GM12878 (cell line): ENCODE measurements around the gene KCTD12. TPM values are rescaled to one million over a fixed set of nuclear protein-coding genes. Genes with fewer than 3 reads are reported as not detected.

Source experiments
- ATAC-seq: fragments of 200-7000 bp; cut with Tn5 transposase; 3 replicates; pipeline ENCODE4 v1.9.1; 2020; ENCODE audit warnings: mild to moderate bottlenecking, moderate library complexity
- BruUV-seq: library from RNA; stranded (reverse); fragments of 400-500 nt; replicated peaks from 2 replicates; lab custom pipeline; 2021; lab: Mats Ljungman, UMichigan
- CTCF ChIA-PET: fragments of 300-600 bp; sonication (Branson Sonifier 250); formaldehyde crosslinking; extraction: SDS; loops from one replicate; lab custom pipeline; 2021; ENCODE audit warnings: inconsistent platforms; lab: Yijun Ruan, JAX
- POLR2A ChIA-PET: fragments of 350-600 bp; formaldehyde crosslinking; extraction: SDS; loops from one replicate; lab custom pipeline; 2021; ENCODE audit warnings: inconsistent platforms; lab: Charles Lee
- RAD21 ChIA-PET: fragments of 300-600 bp; sonication (Branson Sonifier 250); formaldehyde crosslinking; loops from one replicate; lab custom pipeline; 2023; ENCODE audit warnings: antibody characterized with exemption; ENCODE audit not compliant: unreplicated experiment; lab: Charles Lee
- SMC1A ChIA-PET: fragments of 300-600 bp; sonication (Branson Sonifier 250); formaldehyde crosslinking; loops from one replicate; lab custom pipeline; 2023; ENCODE audit not compliant: unreplicated experiment, uncharacterized antibody; lab: Charles Lee
- DNase-seq: peaks from one replicate; pipeline ENCODE4 v3.0.0-alpha.2; 2011; ENCODE audit warnings: low read depth, low spot score
- FAIRE-seq: peaks from 3 replicates; lab custom pipeline; 2011; peaks lifted over from hg19 to GRCh38; lab: Jason Lieb, UNC
- H2AFZ ChIP-seq: 2 replicates; pipeline ENCODE4 v1.6.0; 2011; ENCODE audit warnings: low read depth, low read length, control low read depth; ENCODE audit not compliant: control insufficient read depth
- H3K27ac ChIP-seq: 2 replicates; pipeline ENCODE4 v1.5.1; 2011; ENCODE audit warnings: control low read depth; ENCODE audit not compliant: control insufficient read depth, insufficient read depth
- H3K27me3 ChIP-seq, 2 experiments: replicated peaks in 1 of 2; 2 replicates each; pipeline versions ENCODE4 v1.6.0 to v1.6.1; 2011; ENCODE audit warnings: low read length in 1 of 2; ENCODE audit not compliant: control insufficient read depth in 2 of 2, insufficient read depth in 2 of 2
- H3K36me3 ChIP-seq, 2 experiments: 2 replicates each; pipeline ENCODE4 v1.5.1; 2011; ENCODE audit warnings: low read length in 1 of 2; ENCODE audit not compliant: control insufficient read depth in 2 of 2, insufficient read depth in 2 of 2
- H3K4me1 ChIP-seq: 2 replicates; pipeline ENCODE4 v1.6.1; 2011; ENCODE audit warnings: mild to moderate bottlenecking, low read length, moderate library complexity, mixed read lengths; ENCODE audit not compliant: control insufficient read depth, insufficient read depth
- H3K4me2 ChIP-seq: 2 replicates; pipeline ENCODE4 v1.6.0; 2011; ENCODE audit warnings: control low read depth; ENCODE audit not compliant: control insufficient read depth, insufficient read depth
- H3K4me3 ChIP-seq: fragments of 200-600 bp; sonication (generic); 2 replicates; pipeline ENCODE4 v1.5.1; 2016
- H3K79me2 ChIP-seq: 2 replicates; pipeline ENCODE4 v1.6.0; 2011; ENCODE audit warnings: low read length; ENCODE audit not compliant: control insufficient read depth, insufficient read depth
- H3K9ac ChIP-seq: 2 replicates; pipeline ENCODE4 v1.8.0; 2011; ENCODE audit warnings: low read length, control low read depth, mixed read lengths; ENCODE audit not compliant: control insufficient read depth, insufficient read depth
- H3K9me3 ChIP-seq: replicated peaks from 3 replicates; pipeline ENCODE4 v1.5.1; 2011; ENCODE audit warnings: mild to moderate bottlenecking, low read length; ENCODE audit not compliant: control insufficient read depth, insufficient read depth
- H4K20me1 ChIP-seq: 2 replicates; pipeline ENCODE4 v1.6.0; 2011; ENCODE audit not compliant: control insufficient read depth, insufficient read depth
- BCL11A ChIP-seq: IDR thresholded peaks from 2 replicates; pipeline ENCODE4 v1.6.1; 2011; ENCODE audit warnings: low read depth, low read length
- CHD1 ChIP-seq: IDR thresholded peaks from 2 replicates; pipeline ENCODE4 v1.6.1; 2012; ENCODE audit warnings: low read depth, low read length, improper control_type of control experiment
- HDAC6 ChIP-seq: fragments of 200-600 bp; sonication (generic); IDR thresholded peaks from one replicate; pipeline ENCODE4 v1.8.0; 2017; ENCODE audit warnings: antibody characterized with exemption; ENCODE audit not compliant: unreplicated experiment
- KLF5 ChIP-seq: fragments of 450-650 bp; IDR thresholded peaks from 2 replicates; pipeline ENCODE4 v1.6.1; 2014; ENCODE audit warnings: mild to moderate bottlenecking; ENCODE audit not compliant: partially characterized antibody
- LARP7 ChIP-seq: fragments of 450-650 bp; IDR thresholded peaks from 2 replicates; pipeline ENCODE4 v1.6.1; 2017; ENCODE audit warnings: mild to moderate bottlenecking
- POU2F2 ChIP-seq: IDR thresholded peaks from 3 replicates; pipeline ENCODE4 v1.6.1; 2011; ENCODE audit warnings: low read depth, mild to moderate bottlenecking, low read length, borderline replicate concordance
- RFX5 ChIP-seq: IDR thresholded peaks from 2 replicates; pipeline ENCODE4 v1.6.1; 2011; ENCODE audit warnings: low read depth, low read length, improper control_type of control experiment
- RUNX3 ChIP-seq: IDR thresholded peaks from 2 replicates; pipeline ENCODE4 v1.6.1; 2012; ENCODE audit warnings: low read length, inconsistent platforms
- SMAD1 ChIP-seq: fragments of 450-650 bp; IDR thresholded peaks from 2 replicates; pipeline ENCODE4 v1.6.1; 2018; ENCODE audit warnings: mild to moderate bottlenecking, low read depth; ENCODE audit not compliant: partially characterized antibody
- SMAD5 ChIP-seq: IDR thresholded peaks from 2 replicates; pipeline ENCODE4 v1.6.1; 2016; ENCODE audit warnings: antibody characterized with exemption, low read depth
- SMARCA5 ChIP-seq: fragments of 450-650 bp; IDR thresholded peaks from 2 replicates; pipeline ENCODE4 v1.6.1; 2017; ENCODE audit warnings: mild to moderate bottlenecking
- TARDBP ChIP-seq: IDR thresholded peaks from 2 replicates; pipeline ENCODE4 v1.6.1; 2016; ENCODE audit warnings: borderline replicate concordance
- TBL1XR1 ChIP-seq: IDR thresholded peaks from 2 replicates; pipeline ENCODE4 v1.6.1; 2012; ENCODE audit warnings: low read depth, low read length, improper control_type of control experiment
- TCF12 ChIP-seq: IDR thresholded peaks from 2 replicates; pipeline ENCODE4 v1.6.1; 2011; ENCODE audit warnings: low read depth, mild to moderate bottlenecking, low read length
- YY1 ChIP-seq: IDR thresholded peaks from 2 replicates; pipeline ENCODE4 v1.6.1; 2011; ENCODE audit warnings: low read depth, mild to moderate bottlenecking, low read length
- ZZZ3 ChIP-seq: IDR thresholded peaks from 2 replicates; pipeline ENCODE4 v1.6.1; 2011; ENCODE audit warnings: low read depth; ENCODE audit not compliant: control insufficient read depth, insufficient read length
- WGBS: methylation state at CpG from one replicate; pipeline ENCODE4 v1.1.6; 2016; ENCODE audit warnings: low lambda C conversion rate; ENCODE audit not compliant: insufficient replicate concordance, insufficient coverage; ENCODE audit errors: missing lambda C conversion rate; 5-methylcytosine and 5-hydroxymethylcytosine counted together
- in situ Hi-C: fragments of 300-500 bp; cut with MboI; formaldehyde crosslinking; loops from 9 replicates; pipeline ENCODE4 v1.14.3; 2018; ENCODE audit warnings: mixed read lengths
- intact Hi-C: fragments of 100-400 bp; cut with micrococcal nuclease; formaldehyde crosslinking; loops from one replicate; pipeline ENCODE4 v1.14.2; 2022; ENCODE audit not compliant: unreplicated experiment
- polyA plus RNA-seq, 11 experiments: library from polyadenylated mRNA; depleted of rRNA in 4 of 11; unstranded in 6 of 11; stranded (reverse) in 5 of 11; fragments of >200 nt; fragmentation: Nextera tagmentation in 4 of 11; fragmentation: Illumina TruSeq in 1 of 11; extraction: Ambion mirVana in 4 of 11; extraction: Trizol in 1 of 11; gene quantifications; 1 replicate in 1 of 11; 2 replicates in 10 of 11; pipeline versions ENCODE4 v1.2.1 to v1.2.3, GENCODE V29; 2011 to 2016; ENCODE audit warnings: inconsistent platforms in 2 of 11, missing spikeins in 2 of 11, low read depth in 1 of 11
- total RNA-seq, 4 experiments: library from RNA; depleted of rRNA in 3 of 4; stranded (reverse); fragments of >200 nt in 3 of 4; fragmentation: Illumina TruSeq in 1 of 4; extraction: Trizol in 1 of 4; gene quantifications; 2 replicates each; pipeline versions ENCODE4 v1.2.1 to v1.2.3, GENCODE V29; 2013 to 2021
- TF ChIP-seq, protein P1 (sequence below): fragments of 450-650 bp; IDR thresholded peaks from 2 replicates; pipeline ENCODE4 v1.6.1; 2017; ENCODE audit warnings: mild to moderate bottlenecking, moderate library complexity
- TF ChIP-seq, protein P2 (sequence below): IDR thresholded peaks from 2 replicates; pipeline ENCODE4 v1.6.1; 2012; ENCODE audit warnings: improper control_type of control experiment, low read depth, low read length; ENCODE audit not compliant: insufficient replicate concordance

The KCTD12 gene
- total and polyA plus RNA-seq, 10 of the 15 experiments (the other 5 are each of a cell fraction or from before 2014, with no cell fraction given), result 0.24 to 2.9 (median 0.92) TPM

DNA sequence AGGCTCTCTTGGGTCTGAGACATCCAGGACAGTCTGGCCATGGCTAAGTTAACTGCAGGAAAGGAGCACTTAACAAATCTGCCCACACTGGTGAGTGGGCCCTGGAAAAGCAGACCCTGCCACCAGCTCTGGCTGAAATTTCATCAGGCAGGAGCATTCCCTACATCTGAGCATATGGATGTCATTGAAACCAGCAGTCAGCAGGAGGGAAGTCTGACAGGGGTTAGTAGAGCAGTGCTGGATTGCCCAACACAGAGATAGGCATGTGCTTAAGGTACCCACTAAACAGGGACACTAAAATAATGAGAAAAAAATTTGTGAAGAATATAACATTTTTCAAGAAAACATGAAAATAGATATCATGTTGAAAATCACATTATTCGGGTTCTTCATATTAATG is 48.5 kb upstream of the KCTD12 start:
- ChIA-PET SMC1A (no interaction called here), POLR2A (no interaction called here), RAD21 (no interaction called here), CTCF (interaction anchor here (1.2 kb wide), 1 partner anchor 33 kb away, joined by 3 read pairs; no protein-coding TSS in a partner anchor)
- no peak for DNase-seq
- no peaks in the 10 kb centered on the region for H4K20me1 ChIP-seq
- H3K4me1 ChIP-seq, result no peaks in the 10 kb centered on the region
- no peak for ATAC-seq
- no peaks in the 10 kb centered on the region for H3K9me3 ChIP-seq
- no TSS peak for BruUV-seq
- no peak overlapping the region for H3K9ac ChIP-seq
- H3K79me2 ChIP-seq, result no peaks in the 10 kb centered on the region
- no peak overlapping the region for H3K4me2 ChIP-seq
- no peak for FAIRE-seq
- intact Hi-C loops (no loop called here), in situ Hi-C loops (no loop called here)
- no peak overlapping the region for H2AFZ ChIP-seq
- no peaks in the 10 kb centered on the region for H3K27me3 ChIP-seq
- no peaks in the 10 kb centered on the region for H3K36me3 ChIP-seq
- H3K4me3 ChIP-seq, result no peak overlapping the region
- WGBS, result 44% methylated on average over 1 of the region's 1 CpG
- no peak overlapping the region for H3K27ac ChIP-seq
- TF ChIP-seq SMAD1, result no peak
- no peak for TF ChIP-seq KLF5
- no peak for TF ChIP-seq TBL1XR1
- no peak for TF ChIP-seq SMAD5
- no peak for TF ChIP-seq ZZZ3
- no peak for TF ChIP-seq YY1
- no peak for TF ChIP-seq CHD1
- TF ChIP-seq, protein P1, sequence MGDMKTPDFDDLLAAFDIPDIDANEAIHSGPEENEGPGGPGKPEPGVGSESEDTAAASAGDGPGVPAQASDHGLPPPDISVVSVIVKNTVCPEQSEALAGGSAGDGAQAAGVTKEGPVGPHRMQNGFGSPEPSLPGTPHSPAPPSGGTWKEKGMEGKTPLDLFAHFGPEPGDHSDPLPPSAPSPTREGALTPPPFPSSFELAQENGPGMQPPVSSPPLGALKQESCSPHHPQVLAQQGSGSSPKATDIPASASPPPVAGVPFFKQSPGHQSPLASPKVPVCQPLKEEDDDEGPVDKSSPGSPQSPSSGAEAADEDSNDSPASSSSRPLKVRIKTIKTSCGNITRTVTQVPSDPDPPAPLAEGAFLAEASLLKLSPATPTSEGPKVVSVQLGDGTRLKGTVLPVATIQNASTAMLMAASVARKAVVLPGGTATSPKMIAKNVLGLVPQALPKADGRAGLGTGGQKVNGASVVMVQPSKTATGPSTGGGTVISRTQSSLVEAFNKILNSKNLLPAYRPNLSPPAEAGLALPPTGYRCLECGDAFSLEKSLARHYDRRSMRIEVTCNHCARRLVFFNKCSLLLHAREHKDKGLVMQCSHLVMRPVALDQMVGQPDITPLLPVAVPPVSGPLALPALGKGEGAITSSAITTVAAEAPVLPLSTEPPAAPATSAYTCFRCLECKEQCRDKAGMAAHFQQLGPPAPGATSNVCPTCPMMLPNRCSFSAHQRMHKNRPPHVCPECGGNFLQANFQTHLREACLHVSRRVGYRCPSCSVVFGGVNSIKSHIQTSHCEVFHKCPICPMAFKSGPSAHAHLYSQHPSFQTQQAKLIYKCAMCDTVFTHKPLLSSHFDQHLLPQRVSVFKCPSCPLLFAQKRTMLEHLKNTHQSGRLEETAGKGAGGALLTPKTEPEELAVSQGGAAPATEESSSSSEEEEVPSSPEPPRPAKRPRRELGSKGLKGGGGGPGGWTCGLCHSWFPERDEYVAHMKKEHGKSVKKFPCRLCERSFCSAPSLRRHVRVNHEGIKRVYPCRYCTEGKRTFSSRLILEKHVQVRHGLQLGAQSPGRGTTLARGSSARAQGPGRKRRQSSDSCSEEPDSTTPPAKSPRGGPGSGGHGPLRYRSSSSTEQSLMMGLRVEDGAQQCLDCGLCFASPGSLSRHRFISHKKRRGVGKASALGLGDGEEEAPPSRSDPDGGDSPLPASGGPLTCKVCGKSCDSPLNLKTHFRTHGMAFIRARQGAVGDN, result no peak
- TF ChIP-seq SMARCA5, result no peak
- TF ChIP-seq, protein P2, sequence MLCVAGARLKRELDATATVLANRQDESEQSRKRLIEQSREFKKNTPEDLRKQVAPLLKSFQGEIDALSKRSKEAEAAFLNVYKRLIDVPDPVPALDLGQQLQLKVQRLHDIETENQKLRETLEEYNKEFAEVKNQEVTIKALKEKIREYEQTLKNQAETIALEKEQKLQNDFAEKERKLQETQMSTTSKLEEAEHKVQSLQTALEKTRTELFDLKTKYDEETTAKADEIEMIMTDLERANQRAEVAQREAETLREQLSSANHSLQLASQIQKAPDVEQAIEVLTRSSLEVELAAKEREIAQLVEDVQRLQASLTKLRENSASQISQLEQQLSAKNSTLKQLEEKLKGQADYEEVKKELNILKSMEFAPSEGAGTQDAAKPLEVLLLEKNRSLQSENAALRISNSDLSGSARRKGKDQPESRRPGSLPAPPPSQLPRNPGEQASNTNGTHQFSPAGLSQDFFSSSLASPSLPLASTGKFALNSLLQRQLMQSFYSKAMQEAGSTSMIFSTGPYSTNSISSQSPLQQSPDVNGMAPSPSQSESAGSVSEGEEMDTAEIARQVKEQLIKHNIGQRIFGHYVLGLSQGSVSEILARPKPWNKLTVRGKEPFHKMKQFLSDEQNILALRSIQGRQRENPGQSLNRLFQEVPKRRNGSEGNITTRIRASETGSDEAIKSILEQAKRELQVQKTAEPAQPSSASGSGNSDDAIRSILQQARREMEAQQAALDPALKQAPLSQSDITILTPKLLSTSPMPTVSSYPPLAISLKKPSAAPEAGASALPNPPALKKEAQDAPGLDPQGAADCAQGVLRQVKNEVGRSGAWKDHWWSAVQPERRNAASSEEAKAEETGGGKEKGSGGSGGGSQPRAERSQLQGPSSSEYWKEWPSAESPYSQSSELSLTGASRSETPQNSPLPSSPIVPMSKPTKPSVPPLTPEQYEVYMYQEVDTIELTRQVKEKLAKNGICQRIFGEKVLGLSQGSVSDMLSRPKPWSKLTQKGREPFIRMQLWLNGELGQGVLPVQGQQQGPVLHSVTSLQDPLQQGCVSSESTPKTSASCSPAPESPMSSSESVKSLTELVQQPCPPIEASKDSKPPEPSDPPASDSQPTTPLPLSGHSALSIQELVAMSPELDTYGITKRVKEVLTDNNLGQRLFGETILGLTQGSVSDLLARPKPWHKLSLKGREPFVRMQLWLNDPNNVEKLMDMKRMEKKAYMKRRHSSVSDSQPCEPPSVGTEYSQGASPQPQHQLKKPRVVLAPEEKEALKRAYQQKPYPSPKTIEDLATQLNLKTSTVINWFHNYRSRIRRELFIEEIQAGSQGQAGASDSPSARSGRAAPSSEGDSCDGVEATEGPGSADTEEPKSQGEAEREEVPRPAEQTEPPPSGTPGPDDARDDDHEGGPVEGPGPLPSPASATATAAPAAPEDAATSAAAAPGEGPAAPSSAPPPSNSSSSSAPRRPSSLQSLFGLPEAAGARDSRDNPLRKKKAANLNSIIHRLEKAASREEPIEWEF, result no peak
- no peak for TF ChIP-seq RUNX3
- TF ChIP-seq BCL11A, result no peak
- no peak for TF ChIP-seq TARDBP
- TF ChIP-seq LARP7, result no peak
- TF ChIP-seq HDAC6, result no peak
- TF ChIP-seq POU2F2, result no peak
- TF ChIP-seq TCF12, result no peak
- no peak for TF ChIP-seq RFX5
